GM12873 (cell line): ENCODE data around the gene KRTAP9-8.

ENCODE experiments used
- CTCF ChIP-seq: IDR thresholded peaks from 2 replicates; pipeline ENCODE4 v1.5.1; 2012; ENCODE audit warnings: low read depth, mild to moderate bottlenecking, moderate library complexity, low read length, control low read depth; ENCODE audit not compliant: insufficient read depth; ENCODE audit errors: missing control alignments

Gene KRTAP9-8

GRCh38 chr17:41278176-41278955, 40.6 kb downstream of the KRTAP9-8 start:
- no peak for TF ChIP-seq CTCF

- no peak for TF ChIP-seq CTCF
These were observed 46.2 kb downstream of the KRTAP9-8 start for GRCh38 chr17:41284043-41284442.

- TF ChIP-seq CTCF = no peak
These were observed 46.7 kb downstream of the KRTAP9-8 start for GRCh38 chr17:41284546-41284945.

GRCh38 chr17:41287050-41287449, 49.3 kb downstream of the KRTAP9-8 start:
- no peak for TF ChIP-seq CTCF
